SK-N-SH (cell line): ENCODE results near the gene OLFML2A. TPM values are rescaled to one million over a fixed set of nuclear protein-coding genes. Genes with fewer than 3 reads are reported as not detected.

ENCODE experiments used
- CTCF ChIA-PET: fragments of 300-600, 350-600 bp; formaldehyde crosslinking; extraction: SDS; loops from one replicate; lab custom pipeline; 2021; lab: Yijun Ruan, JAX
- POLR2A ChIA-PET: fragments of 350-600 bp; sonication (Branson Sonifier 250); formaldehyde crosslinking; extraction: SDS; loops from one replicate; lab custom pipeline; 2020; ENCODE audit warnings: antibody characterized with exemption, inconsistent platforms; lab: Yijun Ruan, JAX
- DNase-seq: peaks from one replicate; pipeline ENCODE4 v3.0.0; 2012
- H2AFZ ChIP-seq: fragments of 200-600 bp; sonication (generic); 2 replicates; pipeline ENCODE4 v1.8.1; 2016; ENCODE audit warnings: antibody characterized with exemption, mild to moderate bottlenecking, low read depth
- H3F3A ChIP-seq: fragments of 200-600 bp; sonication (generic); replicated peaks from 2 replicates; pipeline ENCODE3; 2016; ENCODE audit warnings: antibody characterized with exemption, mild to moderate bottlenecking; ENCODE audit not compliant: insufficient read depth
- H3K27ac ChIP-seq, 2 experiments: fragments of 200-500 bp in 1 of 2; fragments of 200-600 bp in 1 of 2; sonication (Bioruptor generic) in 1 of 2; sonication (generic), shearing (Covaris generic) in 1 of 2; 2 replicates each; pipeline versions ENCODE4 v1.5.1 to v1.6.1; 2014 to 2016; ENCODE audit warnings: low read depth in 2 of 2, inconsistent platforms in 1 of 2, low read length in 1 of 2, mild to moderate bottlenecking in 1 of 2, mixed read lengths in 1 of 2
- H3K27me3 ChIP-seq: fragments of 200-600 bp; sonication (generic), shearing (Covaris generic); 2 replicates; pipeline ENCODE4 v1.6.1; 2016; ENCODE audit warnings: mixed run types; ENCODE audit not compliant: insufficient read depth
- H3K36me3 ChIP-seq, 2 experiments: fragments of 200-500 bp in 1 of 2; fragments of 200-600 bp in 1 of 2; sonication (Bioruptor generic) in 1 of 2; sonication (generic) in 1 of 2; replicated peaks in 1 of 2; 2 replicates each; pipeline versions ENCODE3 to v1.5.1; 2014 to 2016; ENCODE audit warnings: low read length in 1 of 2, mild to moderate bottlenecking in 1 of 2; ENCODE audit not compliant: insufficient read depth in 2 of 2, control insufficient read depth in 1 of 2
- H3K4me1 ChIP-seq, 2 experiments: fragments of 200-500 bp in 1 of 2; fragments of 200-600 bp in 1 of 2; sonication (Bioruptor generic) in 1 of 2; sonication (generic), shearing (Covaris generic) in 1 of 2; 2 replicates each; pipeline versions ENCODE4 v1.5.1 to v1.6.1; 2014 to 2016; ENCODE audit warnings: low read depth in 1 of 2, low read length in 1 of 2, mixed run types in 1 of 2; ENCODE audit not compliant: insufficient read depth in 2 of 2, control insufficient read depth in 1 of 2
- H3K4me2 ChIP-seq: fragments of 200-600 bp; sonication (generic), shearing (Covaris generic); 2 replicates; pipeline ENCODE4 v1.6.1; 2017; ENCODE audit warnings: mixed run types
- H3K4me3 ChIP-seq, 2 experiments: fragments of 200-500 bp in 1 of 2; fragments of 200-600 bp in 1 of 2; sonication (Bioruptor generic) in 1 of 2; sonication (generic), shearing (Covaris generic) in 1 of 2; 2 replicates each; pipeline versions ENCODE4 v1.5.1 to v1.8.1; 2014 to 2016; ENCODE audit warnings: low read depth in 2 of 2, inconsistent platforms in 1 of 2, low read length in 1 of 2, mild to moderate bottlenecking in 1 of 2, mixed read lengths in 1 of 2, moderate library complexity in 1 of 2
- H3K79me2 ChIP-seq: fragments of 200-600 bp; sonication (generic); 2 replicates; pipeline ENCODE4 v1.8.1; 2017; ENCODE audit warnings: mild to moderate bottlenecking; ENCODE audit not compliant: insufficient read depth
- H3K9ac ChIP-seq: fragments of 200-600 bp; sonication (generic); 2 replicates; pipeline ENCODE4 v1.6.1; 2017; ENCODE audit warnings: mixed run types
- H3K9me2 ChIP-seq: fragments of 200-600 bp; sonication (generic); 2 replicates; pipeline ENCODE4 v1.6.1; 2017; ENCODE audit warnings: mixed run types
- H3K9me3 ChIP-seq: fragments of 200-600 bp; sonication (generic); 2 replicates; pipeline ENCODE4 v1.6.1; 2017; ENCODE audit warnings: mixed run types, mild to moderate bottlenecking, moderate library complexity
- H4K20me1 ChIP-seq: fragments of 200-600 bp; sonication (generic); 2 replicates; pipeline ENCODE4 v1.6.1; 2017; ENCODE audit warnings: mild to moderate bottlenecking, mixed run types; ENCODE audit not compliant: insufficient read depth
- CTCF ChIP-seq: fragments of 200-600 bp; sonication (generic); IDR thresholded peaks from 2 replicates; pipeline ENCODE4 v1.6.1; 2017; ENCODE audit warnings: antibody characterized with exemption, mild to moderate bottlenecking, moderate library complexity
- ELF1 ChIP-seq: IDR thresholded peaks from 2 replicates; pipeline ENCODE4 v1.4.0; 2012
- EZH2phosphoT487 ChIP-seq: fragments of 200-600 bp; sonication (generic); IDR thresholded peaks from 2 replicates; pipeline ENCODE4 v1.6.1; 2017; ENCODE audit warnings: low read depth, mixed run types, mild to moderate bottlenecking, antibody characterized with exemption, moderate library complexity, borderline replicate concordance
- FOXM1 ChIP-seq: IDR thresholded peaks from 2 replicates; pipeline ENCODE4 v1.4.0; 2012; ENCODE audit warnings: low read depth, mild to moderate bottlenecking
- JUND ChIP-seq: IDR thresholded peaks from 2 replicates; pipeline ENCODE4 v1.4.0; 2012
- MXI1 ChIP-seq: IDR thresholded peaks from 2 replicates; pipeline ENCODE4 v1.6.1; 2012; ENCODE audit warnings: mild to moderate bottlenecking, low read depth, low read length, improper control_type of control experiment
- NFIC ChIP-seq: IDR thresholded peaks from 2 replicates; pipeline ENCODE4 v1.4.0; 2012; ENCODE audit warnings: borderline replicate concordance
- REST ChIP-seq: IDR thresholded peaks from 2 replicates; pipeline ENCODE4 v1.6.1; 2012; ENCODE audit warnings: mild to moderate bottlenecking, low read depth, low read length, moderate library complexity
- RFX5 ChIP-seq: IDR thresholded peaks from 2 replicates; pipeline ENCODE4 v1.6.1; 2012; ENCODE audit warnings: mild to moderate bottlenecking, improper control_type of control experiment, low read length
- RXRA ChIP-seq: IDR thresholded peaks from 2 replicates; pipeline ENCODE4 v1.4.0; 2012; ENCODE audit warnings: low read depth, mild to moderate bottlenecking, borderline replicate concordance
- SMC3 ChIP-seq: IDR thresholded peaks from 2 replicates; pipeline ENCODE4 v1.6.1; 2012; ENCODE audit warnings: low read depth, low read length, improper control_type of control experiment
- TAF1 ChIP-seq: IDR thresholded peaks from 2 replicates; pipeline ENCODE4 v1.6.1; 2012; ENCODE audit warnings: low read depth, mild to moderate bottlenecking, low read length, moderate library complexity, borderline replicate concordance
- USF2 ChIP-seq: fragments of 150-350 bp; IDR thresholded peaks from 2 replicates; pipeline ENCODE4 v1.6.1; 2017; ENCODE audit warnings: antibody characterized with exemption, low read length, low read depth, borderline replicate concordance
- WGBS: methylation state at CpG from one replicate; pipeline ENCODE4 v1.1.6; 2017; ENCODE audit warnings: low lambda C conversion rate; 5-methylcytosine and 5-hydroxymethylcytosine counted together
- polyA plus RNA-seq, 3 experiments: library from polyadenylated mRNA; depleted of rRNA; stranded (reverse); fragments of >200 nt; gene quantifications; 2 replicates each; pipeline ENCODE4 v1.2.3, GENCODE V29; 2012

The OLFML2A gene
- polyA plus RNA-seq, 1 of the 3 experiments (the other 2 are of a cell fraction), result 7.7 TPM

- 90% methylated on average over 10 of the region's 12 CpGs for WGBS
- Histone ChIP-seq H3K9me2 (no peaks in the 10 kb centered on the region), H4K20me1 (no peaks in the 10 kb centered on the region), H3F3A (peaks cover 4% of the 10 kb centered on the region), H3K27ac (no peak overlapping the region), H3K27me3 (no peaks in the 10 kb centered on the region), H3K4me1 (peaks cover 0 to 8% of the 10 kb centered on the region in 2 experiments; a peak in 1 of 4 replicates), H3K9ac (no peak overlapping the region), H3K4me2 (no peak overlapping the region), H3K4me3 (no peak overlapping the region), H3K9me3 (no peaks in the 10 kb centered on the region), H2AFZ (no peak overlapping the region), H3K36me3 (no peaks in the 10 kb centered on the region), H3K79me2 (no peaks in the 10 kb centered on the region)
- ChIA-PET POLR2A (no interaction called here), CTCF (interaction anchor here (1.0 to 5.0 kb wide), 4 partner anchors 19 to 49 kb away, joined by 4 to 21 read pairs (median 6); partner anchors contain the start of gene NR6A1)
- no peak for TF ChIP-seq SMC3
- TF ChIP-seq RFX5, result no peak
- no peak for TF ChIP-seq RXRA
- TF ChIP-seq CTCF, result no peak
- no peak for TF ChIP-seq MXI1
- no peak for TF ChIP-seq JUND
- TF ChIP-seq REST, result no peak
- DNase-seq, result no peak
Measured at GRCh38 chr9:124820698-124821623, 44.0 kb downstream of the OLFML2A start.

- Histone ChIP-seq H3K27me3 (no peaks in the 10 kb centered on the region), H3F3A (peaks cover 12% of the 10 kb centered on the region), H2AFZ (no peak overlapping the region), H3K4me1 (0 out of 4 replicates have a peak, but pooled peaks cover 0 to 8% of the 10 kb centered on the region in 2 experiments), H3K36me3 (no peaks in the 10 kb centered on the region), H3K4me2 (no peak overlapping the region), H4K20me1 (no peaks in the 10 kb centered on the region), H3K9ac (no peak overlapping the region), H3K27ac (no peak overlapping the region), H3K9me2 (no peaks in the 10 kb centered on the region), H3K79me2 (no peaks in the 10 kb centered on the region), H3K4me3 (no peak overlapping the region), H3K9me3 (no peaks in the 10 kb centered on the region)
- no peak for DNase-seq
- 60% methylated on average over 2 of the region's 2 CpGs for WGBS
- ChIA-PET POLR2A (no interaction called here), CTCF (interaction anchor here (1.0 to 20.2 kb wide), 4 partner anchors 12 to 57 kb away, joined by 4 to 353 read pairs (median 14); partner anchors contain the start of gene WDR38)
- no peak for TF ChIP-seq REST
- TF ChIP-seq TAF1, result no peak
- TF ChIP-seq ELF1, result no peak
- no peak for TF ChIP-seq USF2
- TF ChIP-seq EZH2phosphoT487, result no peak
- no peak for TF ChIP-seq NFIC
- TF ChIP-seq FOXM1, result no peak
Measured at GRCh38 chr9:124828489-124829333, 51.8 kb downstream of the OLFML2A start.
